ENCODE data around the gene GRIN1.

GRCh38 chr9:137198051-137198901, 59.3 kb downstream of the GRIN1 start:
- TF ChIP-seq, protein P1, sequence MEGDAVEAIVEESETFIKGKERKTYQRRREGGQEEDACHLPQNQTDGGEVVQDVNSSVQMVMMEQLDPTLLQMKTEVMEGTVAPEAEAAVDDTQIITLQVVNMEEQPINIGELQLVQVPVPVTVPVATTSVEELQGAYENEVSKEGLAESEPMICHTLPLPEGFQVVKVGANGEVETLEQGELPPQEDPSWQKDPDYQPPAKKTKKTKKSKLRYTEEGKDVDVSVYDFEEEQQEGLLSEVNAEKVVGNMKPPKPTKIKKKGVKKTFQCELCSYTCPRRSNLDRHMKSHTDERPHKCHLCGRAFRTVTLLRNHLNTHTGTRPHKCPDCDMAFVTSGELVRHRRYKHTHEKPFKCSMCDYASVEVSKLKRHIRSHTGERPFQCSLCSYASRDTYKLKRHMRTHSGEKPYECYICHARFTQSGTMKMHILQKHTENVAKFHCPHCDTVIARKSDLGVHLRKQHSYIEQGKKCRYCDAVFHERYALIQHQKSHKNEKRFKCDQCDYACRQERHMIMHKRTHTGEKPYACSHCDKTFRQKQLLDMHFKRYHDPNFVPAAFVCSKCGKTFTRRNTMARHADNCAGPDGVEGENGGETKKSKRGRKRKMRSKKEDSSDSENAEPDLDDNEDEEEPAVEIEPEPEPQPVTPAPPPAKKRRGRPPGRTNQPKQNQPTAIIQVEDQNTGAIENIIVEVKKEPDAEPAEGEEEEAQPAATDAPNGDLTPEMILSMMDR (IDR thresholded peaks at IDR 0.05): no peak
- TF ChIP-seq ZFX (IDR thresholded peaks at IDR 0.05; ENCODE audit: borderline replicate concordance): no peak

Measured in 22Rv1 (cell line).